Endometrial microvascular endothelial cells (primary cell): ENCODE measurements around the gene RNGTT. TPM values are rescaled to one million over a fixed set of nuclear protein-coding genes. Genes with fewer than 3 reads are reported as not detected.
"Not testable (repeated sequence)": the region's sequence is repeated elsewhere in the genome, so short reads cannot be mapped to it uniquely, and the experiment has no call there.

Source experiments
- in situ Hi-C: cut with HindIII; loops from 2 replicates; pipeline ENCODE4 v1.10.0; 2017; ENCODE audit warnings: low sequenced_read_pairs, low pct_unique_long_range_greater_than_20kb; ENCODE audit errors: inconsistent ontology term
- total RNA-seq: library from RNA; depleted of rRNA; stranded (reverse); fragments of >200 nt; gene quantifications from one replicate; pipeline ENCODE4 v1.2.3, GENCODE V29; 2015; ENCODE audit errors: inconsistent ontology term

Gene RNGTT
- total RNA-seq, 1 donor from 2014 or later, result 15.0 TPM

DNA sequence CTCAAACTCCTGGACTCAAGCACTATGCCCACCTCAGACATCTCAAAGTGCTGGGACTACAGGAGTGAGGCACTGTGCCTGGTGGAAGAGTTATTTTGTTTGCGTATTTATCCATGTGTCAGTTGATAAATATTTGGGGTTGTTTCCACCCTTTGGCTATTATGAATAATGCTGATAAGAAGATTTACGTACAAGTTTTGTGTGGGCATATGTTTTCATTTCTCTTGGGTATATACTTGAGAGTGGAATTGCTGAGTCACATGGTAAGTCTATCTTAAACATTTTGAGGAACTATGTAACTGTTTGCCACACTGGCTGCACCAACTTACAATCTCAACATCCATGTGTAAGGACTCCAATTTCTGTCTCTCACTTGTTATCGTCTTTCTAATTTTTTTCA is 200.3 kb downstream of the RNGTT start:
- in situ Hi-C loops, result no loop called here

GRCh38 chr6:88761237-88762031 is 202.0 kb downstream of the RNGTT start:
- in situ Hi-C loops, result no loop called here

DNA sequence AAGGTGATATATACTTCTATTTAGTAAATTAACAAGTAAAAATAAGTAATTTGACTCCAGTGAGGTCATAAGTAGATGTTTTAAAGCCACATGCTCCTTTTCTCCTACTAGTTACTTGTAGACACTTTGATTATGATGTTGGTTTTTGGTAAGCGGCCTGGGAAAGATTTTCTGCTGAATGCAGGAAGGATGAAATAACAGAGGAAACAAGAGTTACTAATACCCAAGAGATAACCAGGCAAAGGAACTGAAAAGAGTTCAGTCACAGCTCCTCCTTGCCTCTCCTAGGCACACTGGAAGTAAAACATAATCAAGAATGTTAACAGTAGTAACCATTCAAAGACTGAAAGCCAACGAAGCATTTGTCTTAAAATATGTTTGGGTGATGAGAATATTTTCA is 203.3 kb downstream of the RNGTT start:
- in situ Hi-C loops, result no loop called here

DNA sequence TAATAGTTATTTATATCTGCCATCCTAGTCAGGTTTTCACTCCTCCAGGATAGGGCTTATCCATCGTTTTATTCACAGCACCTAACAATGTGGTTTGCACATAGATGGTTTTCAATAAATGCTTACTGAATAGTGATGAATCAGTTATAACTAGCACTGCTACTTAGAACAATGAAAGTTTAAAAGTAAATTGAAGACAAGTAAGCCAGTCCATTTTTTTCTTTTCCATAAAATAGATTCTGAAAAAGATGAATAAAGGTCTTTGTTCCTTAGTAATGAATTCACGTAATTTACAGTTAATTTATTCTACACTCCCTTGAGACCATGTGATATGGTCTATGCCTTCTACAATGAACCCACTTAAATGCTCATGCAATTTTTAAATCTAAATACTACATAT is 212.5 kb downstream of the RNGTT start:
- in situ Hi-C loops, result no loop called here

GRCh38 chr6:88749849-88750248 is 213.6 kb downstream of the RNGTT start:
- in situ Hi-C loops, result no loop called here

DNA sequence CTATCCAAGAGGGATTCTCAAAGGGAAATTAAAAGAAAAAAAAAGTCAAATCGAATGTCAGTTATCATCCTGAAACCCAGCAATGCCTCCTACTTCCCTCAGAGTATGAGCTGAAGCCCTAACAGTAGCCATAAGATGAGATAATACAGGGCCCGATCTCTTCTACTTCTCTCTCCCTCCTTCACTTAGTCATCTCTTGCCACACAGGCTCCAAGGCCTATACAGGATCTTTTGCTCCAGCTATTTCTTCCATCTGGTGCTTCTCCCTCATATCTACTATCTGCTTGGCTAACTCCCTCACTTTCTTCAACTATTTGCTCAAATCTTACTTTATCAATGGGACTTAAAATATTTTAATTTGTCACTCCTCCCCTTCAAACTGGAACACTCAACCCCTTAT is 215.3 kb downstream of the RNGTT start:
- in situ Hi-C loops, result no loop called here

DNA sequence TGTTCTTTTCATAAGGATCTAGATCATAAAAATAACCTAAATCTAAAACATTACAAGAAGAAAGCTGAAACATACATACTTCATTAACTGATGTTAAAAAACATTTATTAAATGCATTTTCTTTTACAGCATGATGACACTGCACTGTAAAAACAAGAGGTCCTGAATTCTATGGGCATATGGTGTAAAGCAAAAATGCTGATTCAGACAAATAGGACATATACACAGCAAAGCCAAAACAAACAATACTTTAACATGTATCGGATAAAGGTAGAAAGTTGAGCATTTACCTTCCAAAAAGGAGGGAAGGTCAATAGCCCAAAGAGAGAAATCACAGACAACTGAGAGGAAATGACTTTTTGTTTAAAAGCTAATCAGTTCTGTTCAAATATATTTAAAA is 221.5 kb downstream of the RNGTT start:
- in situ Hi-C loops, result no loop called here

GRCh38 chr6:88741071-88741470 is 222.3 kb downstream of the RNGTT start:
- in situ Hi-C loops, result no loop called here

GRCh38 chr6:88734544-88734943 is 228.9 kb downstream of the RNGTT start:
- in situ Hi-C loops, result no loop called here

DNA sequence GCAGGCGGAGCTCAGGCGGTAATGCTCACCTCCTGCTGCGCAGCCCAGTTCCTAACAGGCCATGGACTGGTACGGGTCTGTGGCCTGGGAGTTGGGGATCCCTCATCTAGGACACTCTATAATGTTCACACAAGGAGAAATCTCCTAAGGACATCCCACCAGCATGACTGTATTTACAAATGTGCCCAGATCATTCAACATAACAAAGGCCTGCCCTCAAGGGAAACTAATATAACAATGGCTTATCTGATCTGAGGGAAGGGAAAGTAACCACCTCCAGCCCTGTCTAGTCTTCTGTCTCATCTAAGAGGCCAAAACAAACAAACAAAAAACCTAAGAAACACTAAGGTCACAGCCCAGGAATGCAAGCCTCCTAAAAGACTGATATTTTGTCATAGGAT is 232.8 kb downstream of the RNGTT start:
- in situ Hi-C loops, result no loop called here

DNA sequence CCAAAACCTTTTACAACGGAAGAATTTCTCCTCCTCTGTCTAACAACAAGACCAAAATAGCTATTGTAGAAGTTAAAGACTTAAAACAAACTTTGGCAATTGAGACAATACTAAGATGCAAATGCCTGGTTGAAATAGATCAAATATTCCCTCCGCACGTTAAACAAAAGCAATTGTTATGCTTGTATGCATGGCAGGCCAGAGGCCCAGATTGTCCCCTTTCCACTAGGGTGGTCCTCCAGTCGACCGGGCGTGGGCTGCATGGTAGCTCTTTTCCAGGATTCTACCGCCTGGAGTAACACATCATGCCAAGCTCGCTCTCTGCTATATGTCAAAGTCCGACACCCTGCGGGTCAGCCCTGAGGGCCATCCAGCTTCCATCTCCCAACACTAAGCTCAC is 234.7 kb downstream of the RNGTT start:
- in situ Hi-C loops, result no loop called here

- in situ Hi-C loops, result not testable (repeated sequence)
Observed at GRCh38 chr6:88726409-88726808, 237.0 kb downstream of the RNGTT start.

DNA sequence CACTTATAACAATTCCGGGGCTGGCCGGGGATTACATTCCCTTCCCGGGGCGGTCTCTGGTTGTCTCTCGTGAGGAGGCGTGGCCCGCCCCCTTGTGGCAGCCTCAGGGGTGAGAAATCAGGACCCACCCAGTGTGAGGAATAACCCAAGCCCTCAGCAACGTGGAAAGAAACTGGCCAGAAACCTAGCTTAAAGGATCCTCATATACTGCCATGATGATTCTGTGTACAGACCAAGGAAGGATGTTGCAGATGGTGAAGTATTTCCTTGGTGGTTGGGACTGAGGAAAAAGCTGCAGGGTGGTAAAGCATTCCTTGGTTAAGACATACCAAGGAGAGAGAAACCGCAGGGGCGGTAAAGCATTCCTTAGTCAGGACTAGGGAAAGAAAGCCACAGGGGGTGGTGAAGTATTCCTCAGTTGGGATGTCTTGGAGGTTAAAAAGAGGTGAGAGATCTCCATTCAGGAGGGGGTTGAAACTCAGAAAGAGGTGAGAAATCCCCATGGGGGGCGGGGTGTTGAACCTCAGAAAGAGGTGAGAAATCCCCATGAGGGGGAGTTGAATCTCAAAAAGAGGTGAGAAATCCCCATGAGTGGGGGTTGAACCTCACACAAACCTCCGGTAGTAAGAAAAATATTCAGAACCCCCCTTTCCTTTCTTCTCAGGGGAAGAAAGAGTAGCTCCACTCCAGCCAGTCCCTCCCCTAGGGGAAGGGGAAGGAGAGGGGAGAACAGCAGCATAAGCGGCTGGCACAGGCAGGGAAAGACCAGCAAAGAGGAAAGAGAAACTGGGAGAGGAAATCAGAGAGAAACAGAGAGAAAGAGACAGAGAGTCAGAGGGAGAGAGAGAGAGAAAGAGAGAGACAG is 238.1 kb downstream of the RNGTT start:
- in situ Hi-C loops, result no loop called here

GRCh38 chr6:88722686-88723085 is 240.7 kb downstream of the RNGTT start:
- in situ Hi-C loops, result no loop called here

GRCh38 chr6:88716399-88716798 is 247.0 kb downstream of the RNGTT start:
- in situ Hi-C loops, result not testable (repeated sequence)

DNA sequence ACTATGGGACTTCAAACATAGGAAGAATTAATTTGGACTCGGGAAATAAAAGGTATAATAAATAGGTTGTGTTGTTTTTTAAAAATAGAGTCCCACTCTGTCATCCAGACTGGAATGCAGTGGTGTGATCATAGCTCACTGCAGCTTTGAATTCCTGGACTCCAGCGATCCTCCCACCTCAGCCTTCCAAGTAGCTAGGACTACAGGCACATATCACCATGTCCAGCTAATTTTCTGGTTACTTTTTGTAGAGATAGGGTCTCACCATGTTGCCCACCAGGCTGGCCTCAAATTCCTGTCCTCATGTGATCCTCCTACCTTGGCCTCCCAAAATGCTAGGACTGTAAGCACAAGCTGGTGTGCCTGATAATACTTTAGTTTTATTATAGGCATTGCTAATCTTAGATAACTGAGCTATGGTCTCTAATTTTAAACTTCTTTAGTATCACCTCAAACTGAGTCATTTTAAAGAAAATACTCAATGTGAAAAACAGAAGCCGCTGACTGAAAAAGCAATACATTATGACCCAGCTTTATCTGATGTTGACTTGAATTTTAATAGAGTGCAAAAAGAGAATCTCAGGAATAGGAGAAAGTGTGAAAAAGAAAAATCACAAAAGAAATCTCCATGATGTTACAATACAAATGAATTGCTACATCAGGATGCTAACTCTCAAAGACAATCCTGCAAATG is 251.0 kb downstream of the RNGTT start:
- in situ Hi-C loops, result no loop called here

- in situ Hi-C loops, result no loop called here
Observed at GRCh38 chr6:88709819-88710246, 253.6 kb downstream of the RNGTT start.

DNA sequence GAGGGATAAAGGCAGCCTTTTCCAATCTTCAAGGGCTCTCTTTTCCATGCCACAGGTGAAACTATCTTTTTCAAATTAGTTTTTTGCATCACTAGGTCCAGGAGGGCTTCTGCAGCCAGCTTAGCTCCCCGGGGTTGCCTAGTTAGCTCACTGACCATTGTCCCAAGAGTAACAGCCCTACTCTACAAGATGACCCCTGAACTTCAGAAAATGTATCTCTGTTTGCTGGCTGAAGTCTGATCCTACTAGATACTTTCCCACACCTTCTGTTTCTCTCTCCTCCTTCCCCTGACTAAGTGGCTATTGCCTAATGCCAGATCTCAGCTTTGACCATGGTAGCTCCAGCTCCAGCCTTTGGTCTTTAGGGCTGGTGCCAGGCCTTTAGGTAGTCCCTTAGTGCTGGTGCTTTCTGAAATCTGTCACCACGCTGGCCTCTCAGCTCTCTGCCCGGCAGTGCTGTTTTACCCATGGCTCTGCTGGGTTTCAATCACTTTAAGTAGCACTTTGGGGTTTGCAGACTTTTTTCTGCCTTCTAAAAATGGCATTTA is 255.1 kb downstream of the RNGTT start:
- in situ Hi-C loops, result no loop called here

GRCh38 chr6:88705601-88706000 is 257.8 kb downstream of the RNGTT start:
- in situ Hi-C loops, result no loop called here
